Measurements from ENCODE around the gene WDR82. TPM values are rescaled to one million over a fixed set of nuclear protein-coding genes. Genes with fewer than 3 reads are reported as not detected.

The WDR82 gene
- total and polyA plus RNA-seq, 2 of the 8 experiments (the other 6 are each of a cell fraction or from before 2014, with no cell fraction given): 33.5 to 82.7 TPM

- no peak overlapping the region for H3K4me2 ChIP-seq (ENCODE audit: insufficient read depth in 1 of 2, low read depth in 2 of 2, low read length in 2 of 2)
- H3K18ac ChIP-seq (ENCODE audit: extremely low read depth, low read length): no peak overlapping the region
- H2AFZ ChIP-seq (ENCODE audit: low read length): no peak overlapping the region
- H3K4me1 ChIP-seq (replicated peaks in 1 of 4; ENCODE audit: control insufficient read depth in 3 of 4, insufficient read depth in 4 of 4, low read length in 3 of 4): peaks cover 0 to 2% (median 0%) of the 10 kb centered on the region in 4 experiments; a peak in 2 of 7 replicates
- peaks cover 0 to 2% of the 10 kb centered on the region in 2 experiments for H4K20me1 ChIP-seq (replicated peaks in 1 of 2; ENCODE audit: control insufficient read depth in 1 of 2, insufficient read depth in 2 of 2, low read length in 2 of 2)
- no peaks in the 10 kb centered on the region for H3K79me2 ChIP-seq (ENCODE audit: control insufficient read depth in 1 of 2, insufficient read depth in 2 of 2, low read length in 2 of 2)
- H3K27ac ChIP-seq (ENCODE audit: low read depth, low read length): no peak overlapping the region
- no peaks in the 10 kb centered on the region for H3K9me3 ChIP-seq (ENCODE audit: insufficient read depth in 2 of 2, low read depth in 1 of 2, low read length in 1 of 2)
- CTCF ChIA-PET (ENCODE audit: partially characterized antibody): interaction anchor here (1.3 to 20.4 kb wide), 7 partner anchors 9 to 229 kb away, joined by 3 to 336 read pairs (median 4); partner anchors contain the start of gene TWF2
- peaks cover 11 to 28% (median 22%) of the 10 kb centered on the region in 4 experiments; a peak in 6 of 8 replicates for H3K36me3 ChIP-seq (ENCODE audit: control insufficient read depth in 2 of 4, insufficient read depth in 4 of 4, low read length in 3 of 4)
- no peak overlapping the region for H4K8ac ChIP-seq (ENCODE audit: extremely low read depth, insufficient read depth, low read length)
- no peaks in the 10 kb centered on the region for H3K79me1 ChIP-seq (ENCODE audit: low read depth, low read length)
- no peak overlapping the region for H3K4me3 ChIP-seq (ENCODE audit: extremely low read depth in 1 of 4, insufficient read depth in 2 of 4, low read depth in 3 of 4, low read length in 4 of 4)
- no peak overlapping the region for H3K9ac ChIP-seq (replicated peaks in 1 of 4; ENCODE audit: extremely low read depth in 1 of 4, low read depth in 3 of 4, low read length in 3 of 4)
- FAIRE-seq (no peak), DNase-seq (ENCODE audit: low read depth in 1 of 2, low spot score in 2 of 2) (no peak)
- H3K27me3 ChIP-seq (replicated peaks in 1 of 4; ENCODE audit: control insufficient read depth in 3 of 4, extremely low read depth in 1 of 4, insufficient read depth in 3 of 4, low read length in 3 of 4): no peaks in the 10 kb centered on the region
- H2AK5ac ChIP-seq (ENCODE audit: low read depth, low read length): no peak overlapping the region
- H2BK15ac ChIP-seq (ENCODE audit: low read length): no peak overlapping the region
- H2BK120ac ChIP-seq (replicated peaks; ENCODE audit: low read depth, low read length): no peak overlapping the region
- no peak overlapping the region for H3K56ac ChIP-seq (replicated peaks; ENCODE audit: insufficient read length, low read depth, low read length)
- H2BK20ac ChIP-seq (ENCODE audit: low read length): no peak overlapping the region
- H3K23me2 ChIP-seq (ENCODE audit: low read depth, low read length): no peaks in the 10 kb centered on the region
- no peak overlapping the region for H4K5ac ChIP-seq (ENCODE audit: insufficient read length, low read depth, low read length)
- no peak overlapping the region for H3K23ac ChIP-seq (ENCODE audit: insufficient read length)
- POLR2A ChIA-PET (ENCODE audit: partially characterized antibody): interaction anchor here (0.7 to 1.5 kb wide), 3 partner anchors 31 to 61 kb away, joined by 3 read pairs; partner anchors contain the start of gene WDR82
- H2BK12ac ChIP-seq (ENCODE audit: low read depth, low read length): no peak overlapping the region
- TF ChIP-seq RFX5 (IDR thresholded peaks at IDR 0.05; ENCODE audit: borderline replicate concordance, low read depth, low read length): no peak
- 91% methylated on average over 10 of the region's 10 CpGs; no CpG with 5 or more reads in 1 of the 2 experiments for WGBS, 2 experiments (ENCODE audit: extremely low coverage in 1 of 2, insufficient coverage in 1 of 2, insufficient read length in 1 of 2, insufficient replicate concordance in 2 of 2, low coverage in 1 of 2, low lambda C conversion rate in 2 of 2, missing lambda C conversion rate in 1 of 2)
- H2BK5ac ChIP-seq (ENCODE audit: low read depth, low read length): no peak overlapping the region
- H4K91ac ChIP-seq (replicated peaks; ENCODE audit: insufficient read length, low read length): no peak overlapping the region
- no peak overlapping the region for H3K14ac ChIP-seq (ENCODE audit: insufficient read length)
- no peak overlapping the region for H3K4ac ChIP-seq (replicated peaks; ENCODE audit: insufficient read length, low read depth, low read length)
Observed at GRCh38 chr3:52217409-52217805, 61.0 kb downstream of the WDR82 start.
